Inflammatory macrophage treated with lipopolysaccharide for 4 hours (primary cell): ENCODE data around the gene CNGA3.
"Not testable (repeated sequence)": the region's sequence is repeated elsewhere in the genome, so short reads cannot be mapped to it uniquely, and the experiment has no call there.

Experiments used
- DNase-seq: peaks from one replicate; pipeline ENCODE4 v3.0.0-alpha.2; 2020

The CNGA3 gene

GRCh38 chr2:98346311-98347236 lies at the start of gene CNGA3:
Gene CNGA3 (plus strand): TSS chr2:98346456. CDS start chr2:98369976, 23,520 bp downstream.
- no peak for DNase-seq

- DNase-seq: no peak
Observed at GRCh38 chr2:98297817-98298682, 48.2 kb upstream of the CNGA3 start.

GRCh38 chr2:98298683-98299164 lies 47.5 kb upstream of the CNGA3 start:
- no peak for DNase-seq

- DNase-seq: no peak
Observed at GRCh38 chr2:98299211-98299905, 46.9 kb upstream of the CNGA3 start.

- no peak for DNase-seq
Observed at GRCh38 chr2:98300141-98300874, 45.9 kb upstream of the CNGA3 start.

GRCh38 chr2:98301469-98301868 lies 44.8 kb upstream of the CNGA3 start:
- DNase-seq: no peak

GRCh38 chr2:98307131-98307696 lies 39.0 kb upstream of the CNGA3 start:
- DNase-seq: not testable (repeated sequence)

- no peak for DNase-seq
Observed at GRCh38 chr2:98308068-98308467, 38.2 kb upstream of the CNGA3 start.

GRCh38 chr2:98308532-98308931 lies 37.7 kb upstream of the CNGA3 start:
- DNase-seq: no peak

- no peak for DNase-seq
Observed at GRCh38 chr2:98309580-98309979, 36.7 kb upstream of the CNGA3 start.

GRCh38 chr2:98310010-98310409 lies 36.2 kb upstream of the CNGA3 start:
- no peak for DNase-seq

GRCh38 chr2:98311090-98311489 lies 35.2 kb upstream of the CNGA3 start:
- no peak for DNase-seq

- no peak for DNase-seq
Observed at GRCh38 chr2:98311771-98312545, 34.3 kb upstream of the CNGA3 start.

- no peak for DNase-seq
Observed at GRCh38 chr2:98313492-98314250, 32.6 kb upstream of the CNGA3 start.

GRCh38 chr2:98314251-98314650 lies 32.0 kb upstream of the CNGA3 start:
- no peak for DNase-seq

GRCh38 chr2:98315957-98316356 lies 30.3 kb upstream of the CNGA3 start:
- DNase-seq: no peak

- no peak for DNase-seq
Observed at GRCh38 chr2:98317214-98317613, 29.0 kb upstream of the CNGA3 start.

- not testable (repeated sequence) for DNase-seq
Observed at GRCh38 chr2:98320171-98320570, 26.1 kb upstream of the CNGA3 start.

- no peak for DNase-seq
Observed at GRCh38 chr2:98324181-98324580, 22.1 kb upstream of the CNGA3 start.

- DNase-seq: no peak
Observed at GRCh38 chr2:98327776-98328175, 18.5 kb upstream of the CNGA3 start.
